Kidney epithelial cell (primary cell): ENCODE data around the gene NPC2. TPM values are rescaled to one million over a fixed set of nuclear protein-coding genes. Genes with fewer than 3 reads are reported as not detected.

Source experiments
- DNase-seq: peaks from one replicate; pipeline ENCODE4 v3.0.0-alpha.2; 2010; ENCODE audit warnings: low read depth
- H3K27me3 ChIP-seq: 2 replicates; pipeline ENCODE4 v1.6.0; 2011; ENCODE audit warnings: low read length; ENCODE audit not compliant: control insufficient read depth, insufficient read depth
- H3K36me3 ChIP-seq: 2 replicates; pipeline ENCODE4 v1.5.1; 2011; ENCODE audit warnings: low read length; ENCODE audit not compliant: control insufficient read depth, insufficient read depth
- H3K4me3 ChIP-seq: 2 replicates; pipeline ENCODE4 v1.5.1; 2011; ENCODE audit warnings: low read depth, mild to moderate bottlenecking, control low read depth, low read length
- CTCF ChIP-seq: IDR thresholded peaks from 2 replicates; pipeline ENCODE4 v1.5.1; 2011; ENCODE audit warnings: mild to moderate bottlenecking, moderate library complexity, low read length, control low read depth, inconsistent platforms; ENCODE audit not compliant: insufficient read depth, poor library complexity, severe bottlenecking
- total RNA-seq: library from RNA; depleted of rRNA; stranded (reverse); fragments of >200 nt; gene quantifications from 2 replicates; pipeline ENCODE4 v1.2.3, GENCODE V29; 2015

NPC2 gene
- total RNA-seq, 1 donor from 2014 or later = 415 TPM

GRCh38 chr14:74507840-74508239 lies 14.7 kb upstream of the NPC2 start:
- Histone ChIP-seq H3K36me3 (no peaks in the 10 kb centered on the region), H3K27me3 (no peaks in the 10 kb centered on the region), H3K4me3 (no peak overlapping the region)
- TF ChIP-seq CTCF = no peak
- no peak for DNase-seq

GRCh38 chr14:74507085-74507484 lies 14.0 kb upstream of the NPC2 start:
- TF ChIP-seq CTCF = no peak
- DNase-seq = no peak
- Histone ChIP-seq H3K36me3 (no peaks in the 10 kb centered on the region), H3K4me3 (no peak overlapping the region), H3K27me3 (no peaks in the 10 kb centered on the region)

GRCh38 chr14:74506411-74506851 lies 13.3 kb upstream of the NPC2 start:
- Histone ChIP-seq H3K27me3 (no peaks in the 10 kb centered on the region), H3K4me3 (no peak overlapping the region), H3K36me3 (no peaks in the 10 kb centered on the region)
- no peak for TF ChIP-seq CTCF
- no peak for DNase-seq

DNA sequence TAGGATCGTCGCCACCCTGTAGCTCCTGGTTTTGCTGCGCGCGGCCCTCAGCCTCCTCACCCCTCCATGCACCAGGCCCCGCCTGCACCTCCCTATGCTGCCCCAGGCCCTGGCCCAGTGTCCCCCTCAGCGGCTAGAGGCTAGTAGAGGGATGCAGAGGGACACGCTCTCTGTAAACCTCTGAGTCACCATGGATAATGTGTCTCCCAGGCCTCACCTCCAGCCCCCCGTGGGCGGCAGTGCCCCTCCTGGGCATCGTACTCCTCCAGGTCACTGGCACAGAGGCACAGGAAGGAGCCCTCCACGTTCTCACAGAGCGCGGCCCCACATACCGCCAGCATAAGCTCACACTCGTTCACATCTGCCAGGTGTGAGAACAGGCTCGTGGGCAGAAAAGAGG lies 12.7 kb upstream of the NPC2 start:
- H3K36me3 ChIP-seq = no peaks in the 10 kb centered on the region
- no peak for TF ChIP-seq CTCF
- no peak overlapping the region for H3K4me3 ChIP-seq
- no peaks in the 10 kb centered on the region for H3K27me3 ChIP-seq
- DNase-seq = no peak

DNA sequence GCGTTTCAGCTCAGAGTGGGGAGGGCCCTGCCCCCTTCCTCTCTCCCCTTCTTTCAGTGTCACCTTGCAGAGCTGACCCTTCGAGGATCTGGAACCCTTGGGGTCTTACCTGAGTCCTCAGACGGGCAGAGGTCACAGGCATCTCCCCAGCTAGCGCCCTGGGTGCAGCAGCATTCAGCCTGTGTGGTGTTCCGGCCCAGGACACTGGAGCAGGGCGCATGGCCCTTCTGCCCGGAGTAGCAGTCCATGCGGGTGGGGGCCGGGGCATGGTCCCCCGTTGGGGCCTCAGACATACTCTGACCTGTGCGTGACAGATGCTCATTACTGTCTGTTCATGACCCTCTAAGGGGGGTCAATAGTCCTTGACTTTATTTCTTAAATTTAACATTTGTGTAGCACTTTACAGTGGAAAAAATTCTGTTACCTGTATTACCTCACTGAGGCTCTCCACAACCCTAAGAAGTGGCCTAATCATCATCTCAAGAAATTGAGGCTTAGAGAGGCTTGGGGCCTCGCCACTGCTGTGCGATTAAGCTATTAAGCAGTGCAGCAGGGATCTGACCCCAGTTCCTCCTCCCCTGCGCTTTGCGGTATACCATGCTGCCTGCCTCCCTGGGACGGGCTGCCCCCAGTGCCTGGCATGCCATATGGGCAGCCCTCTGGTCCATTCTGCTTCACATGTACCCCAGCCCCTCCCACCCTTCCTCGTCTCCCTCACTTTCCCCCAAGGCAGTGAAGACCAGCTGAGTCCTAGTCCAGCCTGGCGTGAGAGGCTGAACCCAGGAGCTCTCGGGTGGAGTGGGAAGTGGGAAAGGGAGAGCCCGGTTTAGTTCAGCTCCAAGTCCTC lies 12.0 kb upstream of the NPC2 start:
- H3K27me3 ChIP-seq = no peaks in the 10 kb centered on the region
- DNase-seq = no peak
- TF ChIP-seq CTCF = no peak
- no peaks in the 10 kb centered on the region for H3K36me3 ChIP-seq
- no peak overlapping the region for H3K4me3 ChIP-seq

DNA sequence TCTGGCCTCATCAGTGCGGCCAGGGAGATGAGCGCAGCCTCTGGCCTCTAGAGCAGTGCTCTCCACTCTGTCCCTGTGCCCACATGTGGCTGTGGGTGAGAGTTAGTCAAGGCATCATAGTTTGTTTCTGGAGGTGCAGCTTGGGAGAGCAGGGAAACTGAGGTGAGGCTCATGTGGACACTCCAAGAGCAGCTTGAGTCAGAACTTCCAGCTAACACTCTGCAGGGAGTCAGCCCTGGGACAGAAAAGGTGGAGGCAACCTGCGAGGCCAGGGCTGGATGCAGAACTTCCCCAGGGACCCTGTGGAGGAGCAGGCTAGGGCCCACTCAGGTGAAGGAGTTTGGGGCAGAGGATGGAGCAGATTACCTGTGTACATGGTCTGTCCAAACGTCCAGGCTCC lies 11.3 kb upstream of the NPC2 start:
- no peak for TF ChIP-seq CTCF
- no peak for DNase-seq
- no peak overlapping the region for H3K4me3 ChIP-seq
- H3K27me3 ChIP-seq = no peaks in the 10 kb centered on the region
- no peaks in the 10 kb centered on the region for H3K36me3 ChIP-seq
